Activated CD8-positive, alpha-beta memory T cell treated with anti-CD3 and anti-CD28 coated beads, Interleukin-2, amount 10 ng/mL, durations not matched to agents 7 days and 5 days (primary cell): ENCODE data around the gene TGFBI. TPM values are rescaled to one million over a fixed set of nuclear protein-coding genes. Genes with fewer than 3 reads are reported as not detected.

ENCODE experiments used
- ATAC-seq: fragments of 150-1000 bp; cut with Tn5 transposase; one replicate; pipeline ENCODE4 v1.10.0; 2021; ENCODE audit warnings: moderate library complexity
- CTCF ChIA-PET: fragments of 350-600 bp; sonication (Branson Sonifier 250); formaldehyde crosslinking; loops from one replicate; lab custom pipeline; 2021; ENCODE audit warnings: antibody characterized with exemption; lab: Charles Lee
- DNase-seq: peaks from one replicate; pipeline ENCODE4 v3.0.0-alpha.2; 2020
- H3K27ac Mint-ChIP-seq: one replicate; pipeline ENCODE4 v1.8.0; 2021; ENCODE audit warnings: mild to moderate bottlenecking, mixed read lengths
- H3K27me3 Mint-ChIP-seq: one replicate; pipeline ENCODE4 v1.8.0; 2021; ENCODE audit warnings: mixed read lengths
- H3K36me3 Mint-ChIP-seq: one replicate; pipeline ENCODE4 v1.8.0; 2021; ENCODE audit warnings: mild to moderate bottlenecking, mixed read lengths
- H3K4me1 Mint-ChIP-seq: one replicate; pipeline ENCODE4 v1.8.0; 2021; ENCODE audit warnings: mixed read lengths
- H3K4me3 Mint-ChIP-seq: one replicate; pipeline ENCODE4 v1.8.0; 2021; ENCODE audit warnings: mild to moderate bottlenecking, moderate library complexity, mixed read lengths
- H3K9me3 Mint-ChIP-seq: one replicate; pipeline ENCODE4 v1.8.0; 2022; ENCODE audit warnings: low read depth, mixed read lengths
- total RNA-seq, 2 experiments: library from RNA; stranded (reverse); gene quantifications; one replicate each; pipeline ENCODE4 v1.2.3, GENCODE V29; 2021

Gene TGFBI
- total RNA-seq, 2 experiments from 2014 or later = 0.26 to 0.42 TPM

GRCh38 chr5:136012041-136012804 lies 16.6 kb upstream of the TGFBI start:
- Mint-ChIP-seq H3K4me1 (no peaks in the 10 kb centered on the region), H3K9me3 (no peaks in the 10 kb centered on the region), H3K27me3 (peaks cover 25% of the 10 kb centered on the region), H3K36me3 (no peaks in the 10 kb centered on the region), H3K27ac (no peak overlapping the region), H3K4me3 (no peak overlapping the region)
- DNase-seq (no peak), ATAC-seq (no peak)
- CTCF ChIA-PET = no interaction called here

GRCh38 chr5:136013559-136013958 lies 15.2 kb upstream of the TGFBI start:
- CTCF ChIA-PET = no interaction called here
- Mint-ChIP-seq H3K4me3 (no peak overlapping the region), H3K36me3 (no peaks in the 10 kb centered on the region), H3K4me1 (no peaks in the 10 kb centered on the region), H3K27ac (no peak overlapping the region), H3K27me3 (peaks cover 25% of the 10 kb centered on the region), H3K9me3 (no peaks in the 10 kb centered on the region)
- ATAC-seq (no peak), DNase-seq (no peak)

GRCh38 chr5:136014049-136015002 lies 14.5 kb upstream of the TGFBI start:
- Mint-ChIP-seq H3K9me3 (no peaks in the 10 kb centered on the region), H3K27ac (no peak overlapping the region), H3K27me3 (peaks cover 25% of the 10 kb centered on the region), H3K4me3 (no peak overlapping the region), H3K4me1 (no peaks in the 10 kb centered on the region), H3K36me3 (no peaks in the 10 kb centered on the region)
- DNase-seq (no peak), ATAC-seq (no peak)
- CTCF ChIA-PET = no interaction called here

GRCh38 chr5:136015003-136015375 lies 13.8 kb upstream of the TGFBI start:
- peaks cover under 1% of the 10 kb centered on the region for H3K4me1 Mint-ChIP-seq
- no peak overlapping the region for H3K27ac Mint-ChIP-seq
- H3K36me3 Mint-ChIP-seq = no peaks in the 10 kb centered on the region
- H3K4me3 Mint-ChIP-seq = no peak overlapping the region
- H3K27me3 Mint-ChIP-seq = peaks cover 27% of the 10 kb centered on the region
- CTCF ChIA-PET = no interaction called here
- H3K9me3 Mint-ChIP-seq = no peaks in the 10 kb centered on the region
- DNase-seq = no peak
- ATAC-seq = no peak

- peaks cover 5% of the 10 kb centered on the region for H3K4me1 Mint-ChIP-seq
- no peaks in the 10 kb centered on the region for H3K36me3 Mint-ChIP-seq
- no peak overlapping the region for H3K4me3 Mint-ChIP-seq
- DNase-seq = no peak
- peaks cover 24% of the 10 kb centered on the region for H3K27me3 Mint-ChIP-seq
- CTCF ChIA-PET = no interaction called here
- no peaks in the 10 kb centered on the region for H3K9me3 Mint-ChIP-seq
- ATAC-seq = no peak
- H3K27ac Mint-ChIP-seq = no peak overlapping the region
Observed at GRCh38 chr5:136015966-136016650, 12.7 kb upstream of the TGFBI start.

GRCh38 chr5:136016945-136017530 lies 11.8 kb upstream of the TGFBI start:
- ATAC-seq (no peak), DNase-seq (no peak)
- no peaks in the 10 kb centered on the region for H3K36me3 Mint-ChIP-seq
- CTCF ChIA-PET = no interaction called here
- no peak overlapping the region for H3K4me3 Mint-ChIP-seq
- H3K4me1 Mint-ChIP-seq = peaks cover 5% of the 10 kb centered on the region
- no peaks in the 10 kb centered on the region for H3K9me3 Mint-ChIP-seq
- H3K27ac Mint-ChIP-seq = no peak overlapping the region
- H3K27me3 Mint-ChIP-seq = peaks cover 18% of the 10 kb centered on the region

GRCh38 chr5:136018814-136019783 lies 9.7 kb upstream of the TGFBI start:
- no peaks in the 10 kb centered on the region for H3K9me3 Mint-ChIP-seq
- H3K27me3 Mint-ChIP-seq = peaks cover 15% of the 10 kb centered on the region
- ATAC-seq = no peak
- no peak overlapping the region for H3K27ac Mint-ChIP-seq
- H3K36me3 Mint-ChIP-seq = no peaks in the 10 kb centered on the region
- peaks cover 5% of the 10 kb centered on the region for H3K4me1 Mint-ChIP-seq
- no peak for DNase-seq
- H3K4me3 Mint-ChIP-seq = no peak overlapping the region
- CTCF ChIA-PET = interaction anchor here (1.3 kb wide), 1 partner anchor 9 kb away, joined by 4 read pairs; no protein-coding TSS in a partner anchor

- CTCF ChIA-PET = no interaction called here
- peaks cover 5% of the 10 kb centered on the region for H3K4me1 Mint-ChIP-seq
- no peak overlapping the region for H3K4me3 Mint-ChIP-seq
- H3K27me3 Mint-ChIP-seq = peaks cover 15% of the 10 kb centered on the region
- no peaks in the 10 kb centered on the region for H3K9me3 Mint-ChIP-seq
- H3K36me3 Mint-ChIP-seq = no peaks in the 10 kb centered on the region
- ATAC-seq (no peak), DNase-seq (no peak)
- no peak overlapping the region for H3K27ac Mint-ChIP-seq
Observed at GRCh38 chr5:136020001-136020382, 8.8 kb upstream of the TGFBI start.

GRCh38 chr5:136020383-136021015 lies 8.3 kb upstream of the TGFBI start:
- H3K27me3 Mint-ChIP-seq = peaks cover 15% of the 10 kb centered on the region
- DNase-seq (no peak), ATAC-seq (no peak)
- CTCF ChIA-PET = no interaction called here
- H3K4me1 Mint-ChIP-seq = peaks cover 5% of the 10 kb centered on the region
- no peaks in the 10 kb centered on the region for H3K9me3 Mint-ChIP-seq
- no peak overlapping the region for H3K27ac Mint-ChIP-seq
- no peaks in the 10 kb centered on the region for H3K36me3 Mint-ChIP-seq
- H3K4me3 Mint-ChIP-seq = no peak overlapping the region

- no peak for ATAC-seq
- Mint-ChIP-seq H3K27me3 (peaks cover 15% of the 10 kb centered on the region), H3K4me1 (peaks cover 5% of the 10 kb centered on the region), H3K36me3 (no peaks in the 10 kb centered on the region), H3K27ac (no peak overlapping the region), H3K9me3 (no peaks in the 10 kb centered on the region), H3K4me3 (no peak overlapping the region)
- CTCF ChIA-PET = no interaction called here
- no peak for DNase-seq
Observed at GRCh38 chr5:136021016-136021405, 7.8 kb upstream of the TGFBI start.

- CTCF ChIA-PET = no interaction called here
- no peaks in the 10 kb centered on the region for H3K36me3 Mint-ChIP-seq
- H3K4me1 Mint-ChIP-seq = peaks cover 5% of the 10 kb centered on the region
- peaks cover 32% of the 10 kb centered on the region for H3K27me3 Mint-ChIP-seq
- H3K27ac Mint-ChIP-seq = no peak overlapping the region
- no peak for DNase-seq
- ATAC-seq = no peak
- H3K9me3 Mint-ChIP-seq = no peaks in the 10 kb centered on the region
- H3K4me3 Mint-ChIP-seq = no peak overlapping the region
Observed at GRCh38 chr5:136022965-136023364, 5.8 kb upstream of the TGFBI start.

- Mint-ChIP-seq H3K4me3 (no peak overlapping the region), H3K9me3 (no peaks in the 10 kb centered on the region), H3K4me1 (peaks cover 5% of the 10 kb centered on the region), H3K27ac (no peak overlapping the region), H3K36me3 (no peaks in the 10 kb centered on the region), H3K27me3 (peaks cover 36% of the 10 kb centered on the region)
- CTCF ChIA-PET = no interaction called here
- DNase-seq (no peak), ATAC-seq (no peak)
Observed at GRCh38 chr5:136023958-136024541, 4.7 kb upstream of the TGFBI start.
